ENCODE measurements around the gene WDR70.

GRCh38 chr5:37582202-37582601 is 203.1 kb downstream of the WDR70 start:
- no peak for TF ChIP-seq YY1 (IDR thresholded peaks at IDR 0.05)
- no peak for TF ChIP-seq CTCF (IDR thresholded peaks at IDR 0.05; ENCODE audit: low read depth, low read length, missing input control)
- no peak for TF ChIP-seq GABPA (IDR thresholded peaks at IDR 0.05 in 1 of 2, conservative IDR thresholded peaks at IDR 0.05 in 1 of 2)
- TF ChIP-seq RXRA (IDR thresholded peaks at IDR 0.05) = no peak
- no peak for TF ChIP-seq RAD21 (IDR thresholded peaks at IDR 0.05)
- TF ChIP-seq SP1 (IDR thresholded peaks at IDR 0.05) = no peak
- TF ChIP-seq EGR1 (IDR thresholded peaks at IDR 0.05; ENCODE audit: low read depth in 2 of 2) = no peak
- TF ChIP-seq, protein P1, sequence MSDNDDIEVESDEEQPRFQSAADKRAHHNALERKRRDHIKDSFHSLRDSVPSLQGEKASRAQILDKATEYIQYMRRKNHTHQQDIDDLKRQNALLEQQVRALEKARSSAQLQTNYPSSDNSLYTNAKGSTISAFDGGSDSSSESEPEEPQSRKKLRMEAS (IDR thresholded peaks at IDR 0.05) = no peak
- no peak for TF ChIP-seq JUND (IDR thresholded peaks at IDR 0.05)
- TF ChIP-seq FOXA2 (IDR thresholded peaks at IDR 0.05) = no peak

All from liver (tissue), 3 donors.